HK-2 (cell line): Measurements from ENCODE around the gene IFNGR2.
A peak's percentile ranks its signal among the peaks of the same experiment; 100 is the strongest.
"Not testable (repeated sequence)": the region's sequence is repeated elsewhere in the genome, so short reads cannot be mapped to it uniquely, and the experiment has no call there.

Experiments used
- DNase-seq: peaks from one replicate; pipeline ENCODE4 v3.0.0-alpha.2; 2018; ENCODE audit not compliant: unreplicated experiment

The IFNGR2 gene

GRCh38 chr21:33377221-33377920, 25.8 kb upstream of the IFNGR2 start:
- DNase-seq: no peak

GRCh38 chr21:33378081-33378480, 25.1 kb upstream of the IFNGR2 start:
- DNase-seq: no peak

DNA sequence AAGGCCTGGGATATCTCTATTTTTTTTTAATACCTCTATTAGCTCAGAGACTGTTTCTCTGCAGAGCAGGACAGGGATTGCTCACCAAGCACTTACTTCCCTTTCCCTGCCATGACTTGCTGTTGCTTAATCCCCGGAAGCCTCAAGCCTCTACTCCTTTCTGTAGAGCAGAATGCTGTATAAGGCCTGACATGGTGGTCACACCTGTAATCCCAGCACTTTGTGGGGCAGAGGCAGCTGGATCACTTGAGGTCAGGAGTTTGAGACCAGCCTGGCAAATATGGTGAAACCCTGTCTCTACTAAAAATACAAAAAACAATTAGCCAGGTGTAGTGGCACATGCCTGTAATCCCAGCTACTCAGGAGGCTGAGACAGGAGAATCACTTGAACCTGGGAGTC, 23.3 kb upstream of the IFNGR2 start:
- not testable (repeated sequence) for DNase-seq

GRCh38 chr21:33380483-33380998, 22.7 kb upstream of the IFNGR2 start:
- peak; percentile 84 for DNase-seq

DNA sequence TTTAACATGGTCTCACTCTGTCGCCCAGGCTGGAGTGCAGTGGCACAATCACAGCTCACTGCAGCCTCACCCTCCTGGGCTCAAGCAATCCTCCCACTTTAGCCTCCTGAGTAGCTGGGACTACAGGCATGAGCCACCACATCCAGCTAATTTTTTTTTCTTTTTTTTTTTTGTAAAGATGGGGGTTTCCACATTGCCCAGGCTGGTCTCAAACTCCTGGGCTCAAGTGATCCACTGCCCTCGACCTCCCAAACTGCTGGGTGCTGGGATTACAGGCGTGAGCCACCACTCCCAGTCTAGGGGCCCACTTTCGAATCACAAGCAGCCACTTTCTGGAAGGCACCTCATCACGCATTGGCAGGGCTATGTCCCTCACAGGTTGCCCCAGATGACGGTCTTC, 21.8 kb upstream of the IFNGR2 start:
- DNase-seq: not testable (repeated sequence)

DNA sequence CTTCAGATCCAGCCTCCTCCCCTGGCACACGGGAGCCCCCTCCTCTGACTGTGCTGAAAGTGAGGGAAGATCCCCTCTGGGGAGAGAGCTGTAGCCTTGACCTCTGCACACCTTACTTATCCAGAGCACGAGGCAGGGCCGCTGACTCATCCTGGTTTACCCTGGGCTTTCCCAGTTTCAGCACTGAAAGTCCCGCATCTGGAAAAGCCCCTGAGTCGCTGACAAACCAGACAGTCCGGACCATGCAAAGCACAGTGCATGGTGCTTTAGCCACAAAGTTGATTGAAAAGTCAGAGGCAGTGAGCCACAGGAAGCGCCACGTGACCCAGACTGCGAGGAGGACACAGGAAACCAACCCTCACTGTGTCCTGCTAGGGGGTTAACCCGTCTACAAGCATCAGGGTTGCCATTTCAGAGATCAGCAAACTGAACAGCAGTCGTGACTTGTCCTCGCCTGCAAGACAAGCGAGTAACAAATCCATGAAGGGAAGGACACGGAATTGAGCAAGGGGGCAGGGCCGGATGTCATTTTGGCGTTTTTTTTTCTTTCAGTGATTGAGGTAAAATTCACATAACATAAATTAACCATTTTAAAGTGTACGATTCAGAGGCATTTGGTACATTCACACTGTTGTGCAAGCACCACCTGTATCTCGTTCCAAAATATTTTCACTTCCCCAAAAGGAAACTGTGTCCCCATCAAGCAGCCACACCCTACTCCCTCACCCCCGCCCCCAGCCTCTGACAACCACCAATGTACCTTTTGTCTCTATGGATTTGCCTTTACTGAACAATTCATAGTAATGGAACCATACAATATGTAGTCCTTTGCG, 19.9 kb upstream of the IFNGR2 start:
- peak; percentile 78 for DNase-seq

- DNase-seq: no peak
Observed at GRCh38 chr21:33384841-33385331, 18.3 kb upstream of the IFNGR2 start.

DNA sequence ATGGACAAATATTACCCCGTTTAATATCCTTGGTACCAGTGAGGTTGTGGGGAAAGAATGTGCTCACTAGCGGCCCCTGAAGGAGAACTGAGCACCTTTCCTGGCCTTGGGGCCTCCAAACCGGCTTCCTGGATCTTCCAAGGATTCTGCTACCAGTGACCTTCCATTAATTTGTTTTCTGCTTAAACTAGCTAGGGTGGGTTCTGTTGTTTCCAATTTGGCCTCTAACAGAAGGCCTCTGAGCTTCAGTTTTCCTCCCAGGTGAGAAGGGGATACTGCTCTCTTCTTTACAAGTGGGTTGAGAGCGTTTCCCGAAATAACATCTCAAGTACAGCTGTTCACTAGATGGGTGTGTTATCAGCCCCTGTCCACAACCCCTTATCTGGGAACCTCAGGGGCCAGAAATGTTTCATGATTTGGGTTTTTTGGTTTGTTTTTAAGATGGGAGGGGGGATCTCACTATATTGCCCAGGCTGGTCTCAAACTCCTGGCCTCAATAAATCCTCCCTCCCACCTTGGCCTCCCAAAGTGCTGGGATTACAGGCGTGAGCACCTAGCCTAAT, 16.9 kb upstream of the IFNGR2 start:
- no peak for DNase-seq

DNA sequence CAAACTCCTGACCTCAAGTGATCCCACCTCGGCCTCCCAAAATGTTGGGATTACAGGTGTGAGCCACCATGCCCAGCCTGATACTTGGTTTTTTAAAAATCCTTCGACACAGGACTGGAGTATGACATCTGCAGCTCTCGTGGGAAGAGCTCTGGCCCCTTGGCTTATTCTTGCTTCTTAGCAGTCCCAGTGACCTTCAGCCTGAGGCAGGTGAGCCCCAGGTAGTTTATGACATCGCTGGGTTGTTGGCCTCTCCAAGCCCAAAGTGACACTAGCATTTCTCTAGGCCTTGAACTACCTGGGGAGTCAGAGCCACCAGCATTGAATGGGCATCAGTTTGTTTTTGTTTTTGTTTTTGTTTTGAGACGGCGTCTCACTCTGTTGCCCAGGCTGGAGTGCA, 15.9 kb upstream of the IFNGR2 start:
- no peak for DNase-seq

GRCh38 chr21:33388188-33388587, 15.0 kb upstream of the IFNGR2 start:
- DNase-seq: no peak

DNA sequence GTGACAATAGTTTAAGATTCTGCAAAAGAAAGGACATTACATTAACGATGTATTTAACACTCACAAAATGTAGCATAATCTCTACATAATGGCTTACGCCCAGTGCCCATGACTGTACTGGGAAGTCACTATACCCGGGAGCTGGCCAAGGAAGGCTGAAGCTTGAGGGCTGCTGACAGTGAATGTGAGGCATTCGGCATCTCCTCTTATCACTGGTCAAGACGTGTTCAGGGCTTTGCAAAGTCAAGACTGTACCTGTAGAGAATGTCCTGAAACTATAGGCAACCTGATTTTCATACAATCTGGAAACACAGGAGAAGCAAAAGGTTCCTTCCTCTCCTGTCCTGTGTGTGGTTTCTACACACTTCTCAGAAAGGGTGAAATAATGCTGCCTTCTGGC, 12.7 kb upstream of the IFNGR2 start:
- DNase-seq: no peak

- no peak for DNase-seq
Observed at GRCh38 chr21:33391656-33392055, 11.6 kb upstream of the IFNGR2 start.

GRCh38 chr21:33392284-33392985, 10.8 kb upstream of the IFNGR2 start:
- no peak for DNase-seq

DNA sequence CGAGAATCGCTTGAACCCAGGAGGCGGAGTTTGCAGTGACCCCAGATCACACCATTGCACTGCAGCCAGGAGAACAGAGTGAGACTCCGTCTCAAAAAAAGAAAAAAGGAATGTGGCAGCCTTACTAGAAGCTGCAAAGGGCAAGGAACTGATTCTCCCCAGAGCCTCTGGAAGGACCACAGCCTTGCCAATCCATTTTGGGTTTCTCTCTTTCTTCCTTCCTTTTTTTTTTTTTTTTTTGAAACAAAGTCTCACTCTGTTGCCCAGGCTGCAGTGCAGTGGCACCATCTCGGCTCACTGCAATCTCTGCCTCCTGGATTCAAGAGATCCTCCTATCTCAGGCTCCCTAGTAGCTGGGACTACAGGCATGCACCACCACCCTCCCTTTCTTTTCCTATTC, 9.9 kb upstream of the IFNGR2 start:
- no peak for DNase-seq

GRCh38 chr21:33394260-33394659, 9.0 kb upstream of the IFNGR2 start:
- no peak for DNase-seq

- DNase-seq: no peak
Observed at GRCh38 chr21:33395891-33396331, 7.3 kb upstream of the IFNGR2 start.

DNA sequence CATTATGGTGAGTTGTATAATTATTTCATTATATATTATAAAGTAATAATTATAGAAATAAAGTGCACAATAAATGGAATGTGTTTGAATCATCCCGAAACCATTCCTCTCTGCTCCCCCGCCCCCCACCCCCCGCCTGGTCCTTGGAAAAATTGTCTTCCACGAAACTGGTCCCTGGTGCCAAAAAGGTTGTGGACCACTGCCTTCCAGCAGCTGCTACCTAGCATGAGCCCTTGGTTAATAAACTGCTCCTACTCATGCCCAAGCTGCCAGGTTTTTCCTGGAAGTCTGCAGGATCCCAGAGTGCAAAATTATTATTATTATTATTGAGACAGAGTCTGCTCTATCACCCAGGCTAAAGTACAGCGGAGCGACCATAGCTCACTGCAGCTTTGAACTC, 6.8 kb upstream of the IFNGR2 start:
- no peak for DNase-seq

GRCh38 chr21:33396951-33397350, 6.3 kb upstream of the IFNGR2 start:
- DNase-seq: no peak

GRCh38 chr21:33397717-33398116, 5.5 kb upstream of the IFNGR2 start:
- DNase-seq: no peak

DNA sequence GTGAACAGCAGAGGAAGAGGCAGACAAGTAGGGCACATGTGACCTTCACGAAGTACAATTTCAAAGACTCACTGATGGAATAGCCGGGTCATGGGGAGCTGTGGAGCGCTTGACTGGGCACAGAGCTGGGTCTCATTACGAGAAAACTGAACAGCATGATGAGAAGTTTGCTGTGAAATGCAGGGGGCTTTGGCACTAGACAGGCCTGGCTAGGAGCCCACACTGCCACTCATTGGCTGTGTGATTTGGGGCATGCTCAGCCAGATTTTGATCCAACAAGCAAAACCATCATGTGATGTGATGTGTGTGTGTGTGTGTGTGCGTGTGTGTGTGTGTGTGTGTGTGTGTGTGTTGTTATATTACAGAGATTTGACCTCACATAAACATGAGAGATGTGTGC, 4.9 kb upstream of the IFNGR2 start:
- no peak for DNase-seq

DNA sequence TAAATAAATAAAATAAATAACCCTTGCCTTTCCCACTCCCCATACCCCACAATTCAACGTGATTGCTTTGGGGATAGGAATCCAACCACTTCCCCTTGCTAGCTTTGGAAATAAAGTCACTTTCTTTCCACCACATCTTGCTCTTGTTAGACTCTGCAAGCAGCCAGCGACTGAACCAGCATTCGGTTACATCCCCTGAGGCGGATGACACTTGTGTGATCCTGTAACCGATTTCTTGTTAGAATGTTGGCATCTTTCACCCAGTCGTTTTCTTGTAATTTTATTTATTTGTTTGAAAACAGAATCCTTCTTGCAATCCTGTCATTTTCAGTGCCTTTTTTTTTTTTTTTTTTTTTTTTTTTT, 1.6 kb upstream of the IFNGR2 start:
- no peak for DNase-seq
